ENCODE data around the gene BCAP29. TPM values are rescaled to one million over a fixed set of nuclear protein-coding genes. Genes with fewer than 3 reads are reported as not detected.
A peak's percentile ranks its signal among the peaks of the same experiment; 100 is the strongest.

BCAP29 gene
- total RNA-seq, 2 experiments from 2014 or later: 49.1 to 52.5 TPM

DNA sequence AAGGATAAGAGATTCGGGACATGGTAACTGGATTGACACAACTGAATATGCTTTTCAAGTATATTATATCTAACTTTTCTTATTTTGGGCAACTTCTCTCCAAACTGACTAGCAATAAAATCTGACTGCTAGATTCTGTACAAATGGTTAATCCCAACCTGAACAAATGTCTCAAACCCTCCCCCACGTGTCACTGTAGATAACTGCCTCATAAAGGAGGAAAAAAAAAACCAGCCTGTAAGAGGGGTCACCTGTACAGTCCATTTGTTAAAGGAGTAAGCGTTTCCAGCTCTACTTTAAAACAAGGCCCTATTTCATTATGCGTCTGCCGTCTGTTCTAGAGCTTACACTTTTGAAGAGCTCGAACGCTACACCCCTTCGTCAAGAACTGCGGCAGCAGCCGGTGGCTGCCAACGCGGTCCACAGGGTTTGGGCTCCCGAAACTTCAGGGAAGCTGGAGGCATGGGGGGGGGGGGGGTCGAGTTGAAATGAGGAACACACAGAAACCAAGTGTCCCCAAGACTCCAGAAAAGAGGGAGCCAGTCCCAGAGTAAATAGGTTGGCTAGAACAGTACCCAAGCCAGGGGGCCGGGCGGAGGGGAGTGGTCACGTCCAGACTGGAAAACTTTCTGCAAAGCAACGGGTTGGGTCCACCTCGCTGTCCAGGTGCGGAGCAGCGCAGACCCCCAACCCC, 16.8 kb upstream of the BCAP29 start:
- peaks cover 56% of the 10 kb centered on the region for H3K4me1 Mint-ChIP-seq
- H3K27ac Mint-ChIP-seq: peak overlapping the region; percentile 92
- H3K4me3 Mint-ChIP-seq: peak overlapping the region; percentile 74
- CTCF ChIA-PET: interaction anchor here (1.2 to 2.5 kb wide), 6 partner anchors 16 to 313 kb away, joined by 3 to 15 read pairs (median 6); partner anchors contain the start of genes BCAP29, CBLL1 and SLC26A4
- no peaks in the 10 kb centered on the region for H3K9me3 Mint-ChIP-seq
- no peak for DNase-seq
- H3K36me3 Mint-ChIP-seq (ENCODE audit: low read depth): peaks cover 14% of the 10 kb centered on the region
- H3K27me3 Mint-ChIP-seq: no peaks in the 10 kb centered on the region
- POLR2A ChIA-PET: interaction anchor here (0.7 to 3.0 kb wide), 14 partner anchors 9 to 394 kb away, joined by 3 to 32 read pairs (median 5); partner anchors contain the start of genes BCAP29, CBLL1, DLD and HBP1

DNA sequence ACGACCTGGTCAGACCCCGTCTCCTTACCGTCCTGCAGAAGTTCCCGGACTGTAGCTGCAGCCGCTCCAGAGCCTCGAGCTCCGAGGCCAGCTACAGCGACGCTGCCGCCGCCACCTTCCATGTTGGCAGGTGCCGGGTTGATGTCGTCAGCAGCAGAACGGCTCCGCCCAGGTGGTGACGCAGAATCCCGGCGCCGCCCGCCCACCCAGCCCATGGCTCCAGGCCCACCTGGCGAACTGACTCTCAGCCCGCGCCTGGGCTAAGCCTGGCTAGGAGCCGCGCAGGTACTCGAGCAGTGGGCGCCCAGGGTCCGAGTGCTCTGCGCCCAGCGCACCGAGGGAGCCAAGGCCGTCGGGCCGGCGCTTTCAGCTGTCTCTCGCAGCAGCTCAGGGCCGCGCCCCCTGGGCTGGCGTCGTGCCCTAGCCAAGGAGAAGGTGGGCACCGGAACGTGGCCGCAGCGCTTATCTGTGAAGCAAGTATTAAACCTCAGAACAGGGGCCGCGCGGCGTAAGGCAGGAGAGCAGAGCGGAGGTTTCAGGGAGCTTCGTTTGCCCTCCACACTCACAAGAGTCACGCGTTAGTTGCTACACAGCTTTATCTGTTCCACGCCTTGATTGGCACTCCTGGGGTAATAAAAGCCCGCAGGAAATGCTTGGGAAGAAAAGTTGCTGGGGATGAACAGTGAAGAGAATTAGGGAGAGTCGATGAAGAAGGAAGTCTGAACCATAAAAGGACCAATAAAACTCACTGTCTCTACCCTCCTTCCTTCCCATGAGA, 16.1 kb upstream of the BCAP29 start, which contains the start of the genes COG5 and DUS4L:
Gene COG5 (minus strand): TSS at position 146 of the 778 bp plus-strand sequence. CDS start 24 bp downstream, at position 122.
Gene DUS4L (plus strand): TSS at position 197 of the 778 bp plus-strand sequence. CDS start 3,100 bp downstream, outside the sequence.
- ChIA-PET CTCF (interaction anchor here (0.6 to 2.5 kb wide), 9 partner anchors 16 to 327 kb away, joined by 3 to 15 read pairs (median 3); partner anchors contain the start of genes BCAP29, CBLL1 and SLC26A4), POLR2A (interaction anchor here (0.7 to 3.0 kb wide), 15 partner anchors 8 to 395 kb away, joined by 3 to 32 read pairs (median 4); partner anchors contain the start of genes BCAP29, CBLL1, DLD and HBP1)
- peak; percentile 88 for DNase-seq
- H3K4me3 Mint-ChIP-seq: peak within 1 kb of the TSS; percentile 74
- peaks cover 17% of the 10 kb centered on the region for H3K36me3 Mint-ChIP-seq (ENCODE audit: low read depth)
- H3K9me3 Mint-ChIP-seq: no peaks in the 10 kb centered on the region
- H3K27ac Mint-ChIP-seq: peak within 1 kb of the TSS; percentile 92
- no peaks in the 10 kb centered on the region for H3K27me3 Mint-ChIP-seq
- peaks cover 56% of the 10 kb centered on the region for H3K4me1 Mint-ChIP-seq

- DNase-seq: no peak
- Mint-ChIP-seq H3K4me1 (peaks cover 48% of the 10 kb centered on the region), H3K4me3 (peak overlapping the region; percentile 74), H3K27me3 (no peaks in the 10 kb centered on the region), H3K36me3 (ENCODE audit: low read depth) (peaks cover 19% of the 10 kb centered on the region), H3K27ac (peak overlapping the region; percentile 92), H3K9me3 (no peaks in the 10 kb centered on the region)
- ChIA-PET POLR2A (interaction anchor here (0.6 to 3.0 kb wide), 12 partner anchors 7 to 396 kb away, joined by 3 to 32 read pairs (median 8); partner anchors contain the start of genes BCAP29, CBLL1, DLD and HBP1), CTCF (interaction anchor here (0.6 to 2.5 kb wide), 7 partner anchors 12 to 311 kb away, joined by 3 to 15 read pairs (median 3); partner anchors contain the start of genes BCAP29 and SLC26A4)
Observed at GRCh38 chr7:107564553-107565298, 15.3 kb upstream of the BCAP29 start.

DNA sequence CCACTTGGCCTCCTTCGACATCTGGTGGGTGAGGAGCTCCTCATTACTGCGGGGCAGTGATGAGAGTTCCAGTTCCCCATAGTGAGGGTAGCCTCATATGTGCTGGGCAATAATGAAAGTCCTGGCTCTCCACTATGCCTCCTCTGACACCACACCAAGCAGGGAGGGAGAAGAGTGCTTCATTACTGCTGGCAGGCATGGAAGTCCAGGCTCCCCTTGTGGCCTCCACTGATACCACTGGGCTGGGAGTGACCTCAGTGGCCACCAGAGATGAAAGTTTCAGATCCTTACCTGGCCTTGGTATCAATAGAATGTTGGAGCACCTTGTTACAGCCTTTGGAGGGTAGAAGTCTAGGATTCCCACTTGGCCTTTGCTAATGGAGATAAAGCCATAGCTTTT, 9.7 kb upstream of the BCAP29 start:
- H3K9me3 Mint-ChIP-seq: no peaks in the 10 kb centered on the region
- POLR2A ChIA-PET: interaction anchor here (1.0 to 1.7 kb wide), 2 partner anchors 9 to 305 kb away, joined by 3 to 5 read pairs; no protein-coding TSS in a partner anchor

GRCh38 chr7:107573537-107573936, 6.5 kb upstream of the BCAP29 start:
- no peak for DNase-seq
- H3K36me3 Mint-ChIP-seq (ENCODE audit: low read depth): peaks cover 32% of the 10 kb centered on the region
- no peak overlapping the region for H3K27ac Mint-ChIP-seq
- no peaks in the 10 kb centered on the region for H3K9me3 Mint-ChIP-seq
- ChIA-PET CTCF (no interaction called here), POLR2A (interaction anchor here (1.0 kb wide), 1 partner anchor 9 kb away, joined by 3 read pairs; the partner anchor contains the start of genes COG5 and DUS4L)
- peaks cover 2% of the 10 kb centered on the region for H3K4me1 Mint-ChIP-seq
- H3K27me3 Mint-ChIP-seq: no peaks in the 10 kb centered on the region
- no peak overlapping the region for H3K4me3 Mint-ChIP-seq

More for the DNA sequence above, 9.7 kb upstream of the BCAP29 start:
- CTCF ChIA-PET: interaction anchor here (1.3 kb wide), 1 partner anchor 10 kb away, joined by 3 read pairs; the partner anchor contains the start of gene BCAP29
- Mint-ChIP-seq H3K4me1 (peaks cover 4% of the 10 kb centered on the region), H3K27me3 (no peaks in the 10 kb centered on the region), H3K27ac (no peak overlapping the region), H3K36me3 (ENCODE audit: low read depth) (peaks cover 34% of the 10 kb centered on the region), H3K4me3 (no peak overlapping the region)
- DNase-seq: no peak

GRCh38 chr7:107579554-107579884, 527 bp upstream of the BCAP29 start:
- CTCF ChIA-PET: interaction anchor here (1.0 to 1.7 kb wide), 4 partner anchors 9 to 164 kb away, joined by 3 to 11 read pairs (median 4); partner anchors contain the start of genes CBLL1, COG5, DUS4L and SLC26A4
- Mint-ChIP-seq H3K9me3 (no peaks in the 10 kb centered on the region), H3K27me3 (no peaks in the 10 kb centered on the region), H3K4me3 (peak overlapping the region; percentile 87), H3K36me3 (ENCODE audit: low read depth) (peaks cover 19% of the 10 kb centered on the region), H3K27ac (peak overlapping the region; percentile 82), H3K4me1 (peaks cover 30% of the 10 kb centered on the region)
- POLR2A ChIA-PET: interaction anchor here (0.6 to 2.3 kb wide), 9 partner anchors 10 to 164 kb away, joined by 3 to 32 read pairs (median 5); partner anchors contain the start of genes CBLL1, COG5, DUS4L and SLC26A4
- no peak for DNase-seq

DNA sequence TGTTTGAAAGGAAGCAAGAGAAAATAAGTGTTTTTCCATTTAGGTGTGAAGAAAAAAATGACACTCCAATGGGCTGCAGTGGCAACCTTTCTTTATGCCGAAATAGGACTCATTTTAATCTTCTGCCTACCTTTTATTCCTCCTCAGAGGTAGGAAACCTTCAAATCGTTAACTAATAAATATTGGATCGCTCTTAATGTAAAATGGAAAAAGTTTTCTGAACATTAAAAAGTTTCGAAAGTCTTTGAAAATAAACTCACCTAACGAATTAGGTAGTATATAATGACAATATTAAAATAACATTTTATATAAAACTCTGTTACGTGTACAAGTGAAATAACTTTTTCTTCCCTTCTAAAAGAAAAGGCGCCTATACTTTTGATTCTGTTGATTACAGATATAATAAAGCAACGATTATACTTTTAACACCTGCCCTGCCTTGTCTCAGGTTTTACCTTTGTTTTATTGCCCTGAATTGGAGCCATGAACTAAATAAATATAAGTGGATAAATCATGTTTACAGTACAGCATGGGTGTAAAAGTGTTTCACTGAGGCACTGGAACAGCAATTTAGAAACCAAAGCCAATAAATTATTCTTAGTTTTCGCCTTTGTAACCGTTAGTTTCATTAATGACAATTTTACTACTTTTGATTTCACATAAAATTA, 804 bp downstream of the BCAP29 start:
- H3K9me3 Mint-ChIP-seq: no peaks in the 10 kb centered on the region
- peak overlapping the region; percentile 61 for H3K27ac Mint-ChIP-seq
- H3K36me3 Mint-ChIP-seq (ENCODE audit: low read depth): peaks cover 28% of the 10 kb centered on the region
- DNase-seq: no peak
- peak overlapping the region; percentile 87 for H3K4me3 Mint-ChIP-seq
- H3K27me3 Mint-ChIP-seq: no peaks in the 10 kb centered on the region
- ChIA-PET POLR2A (interaction anchor here (0.7 to 2.3 kb wide), 7 partner anchors 16 to 163 kb away, joined by 3 to 32 read pairs (median 8); partner anchors contain the start of genes CBLL1, COG5, DUS4L and SLC26A4), CTCF (interaction anchor here (1.4 to 2.1 kb wide), 5 partner anchors 10 to 294 kb away, joined by 3 to 8 read pairs (median 4); partner anchors contain the start of genes CBLL1, COG5, DUS4L and SLC26A4)
- peaks cover 32% of the 10 kb centered on the region for H3K4me1 Mint-ChIP-seq

DNA sequence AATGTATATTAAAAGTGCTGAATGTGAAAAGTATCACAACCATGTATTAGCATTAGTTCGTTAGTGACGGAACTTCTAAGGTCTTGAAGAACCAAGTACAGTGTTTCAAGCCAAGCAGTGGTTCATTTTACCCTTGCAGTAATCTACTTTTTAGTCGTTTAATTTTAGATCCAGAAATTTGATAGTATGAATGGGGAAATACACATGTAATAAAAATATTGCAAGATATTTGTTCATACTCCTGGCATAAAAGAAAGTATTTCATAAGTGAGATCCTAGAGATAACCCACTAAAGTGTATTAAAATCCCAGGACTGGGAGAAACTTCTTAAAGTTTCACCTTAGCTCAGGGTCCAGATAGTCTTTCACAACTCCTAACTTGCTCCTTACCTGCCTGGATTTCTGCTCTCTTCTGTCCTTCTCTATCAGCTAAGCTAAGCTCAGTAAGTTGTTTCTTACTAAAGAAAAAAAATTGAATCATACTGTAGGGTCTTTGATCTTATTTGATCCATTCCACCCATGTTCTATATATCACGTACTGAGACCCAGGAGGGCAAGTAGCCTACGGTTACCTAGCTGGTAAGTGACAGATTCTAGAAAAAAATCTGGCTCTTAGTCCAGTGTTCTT, 1.5 kb downstream of the BCAP29 start:
- Mint-ChIP-seq H3K4me1 (peaks cover 34% of the 10 kb centered on the region), H3K36me3 (ENCODE audit: low read depth) (peaks cover 33% of the 10 kb centered on the region), H3K9me3 (no peaks in the 10 kb centered on the region), H3K27ac (no peak overlapping the region), H3K27me3 (no peaks in the 10 kb centered on the region), H3K4me3 (peak overlapping the region; percentile 87)
- DNase-seq: no peak
- ChIA-PET POLR2A (interaction anchor here (0.6 to 0.9 kb wide), 3 partner anchors 9 to 80 kb away, joined by 3 to 6 read pairs (median 3); partner anchors contain the start of gene SLC26A4), CTCF (interaction anchor here (0.5 to 2.1 kb wide), 4 partner anchors 18 to 293 kb away, joined by 3 to 8 read pairs (median 5); partner anchors contain the start of genes COG5, DUS4L and SLC26A4)

DNA sequence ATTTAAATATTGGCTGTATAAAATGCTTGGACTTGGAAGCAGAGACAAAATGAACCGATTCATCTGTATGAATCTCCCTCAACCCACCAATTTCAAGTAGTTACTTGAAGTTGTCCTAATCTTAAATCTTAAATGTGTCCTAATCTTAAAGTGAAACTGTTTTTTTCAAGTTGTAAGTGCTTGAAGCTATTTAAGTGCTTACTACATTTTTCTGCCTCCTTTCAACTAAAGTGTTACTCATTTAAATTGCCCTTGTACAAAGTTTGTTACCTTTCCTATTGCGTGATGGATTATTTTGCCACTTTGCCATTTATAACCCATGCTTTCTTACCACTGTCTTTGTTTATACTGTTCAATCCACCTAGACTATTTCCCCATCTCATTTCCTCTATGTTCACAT, 2.8 kb downstream of the BCAP29 start:
- no peak for DNase-seq
- Mint-ChIP-seq H3K27ac (no peak overlapping the region), H3K4me3 (no peak overlapping the region), H3K9me3 (no peaks in the 10 kb centered on the region), H3K27me3 (no peaks in the 10 kb centered on the region), H3K36me3 (ENCODE audit: low read depth) (peaks cover 38% of the 10 kb centered on the region), H3K4me1 (peaks cover 34% of the 10 kb centered on the region)
- CTCF ChIA-PET: interaction anchor here (1.0 to 2.1 kb wide), 2 partner anchors 75 to 78 kb away, joined by 3 to 8 read pairs; partner anchors contain the start of gene SLC26A4
- POLR2A ChIA-PET: interaction anchor here (0.9 to 1.6 kb wide), 4 partner anchors 19 to 160 kb away, joined by 4 to 5 read pairs (median 4); partner anchors contain the start of genes COG5 and DUS4L

DNA sequence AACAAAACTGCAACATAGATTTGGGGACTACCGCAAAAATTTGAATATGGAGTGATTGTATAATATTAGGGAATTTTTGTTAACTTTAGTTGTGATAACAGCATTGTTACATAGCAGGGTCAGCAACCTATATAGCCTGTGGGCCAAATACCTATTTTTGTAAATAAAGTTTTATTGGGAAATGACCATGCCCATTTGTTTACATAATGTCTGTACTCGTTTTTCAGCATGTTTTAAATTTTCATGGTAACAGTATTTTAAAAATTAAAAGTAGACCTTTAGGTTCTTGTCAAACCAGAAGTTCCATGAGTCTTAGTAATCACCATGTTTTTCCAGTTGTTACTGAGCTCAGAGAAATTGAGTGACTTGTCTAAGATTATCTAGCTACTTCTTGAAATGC, 4.7 kb downstream of the BCAP29 start:
- ChIA-PET POLR2A (interaction anchor here (0.9 to 1.6 kb wide), 2 partner anchors 11 to 74 kb away, joined by 3 to 4 read pairs; no protein-coding TSS in a partner anchor), CTCF (no interaction called here)
- no peaks in the 10 kb centered on the region for H3K9me3 Mint-ChIP-seq
- no peak overlapping the region for H3K27ac Mint-ChIP-seq
- H3K4me3 Mint-ChIP-seq: no peak overlapping the region
- peaks cover 27% of the 10 kb centered on the region for H3K4me1 Mint-ChIP-seq
- H3K36me3 Mint-ChIP-seq (ENCODE audit: low read depth): peaks cover 42% of the 10 kb centered on the region
- no peak for DNase-seq
- no peaks in the 10 kb centered on the region for H3K27me3 Mint-ChIP-seq
